NT2/D1 (cell line): ENCODE data around the gene B3GAT3.

ENCODE experiments used
- DNase-seq: peaks from one replicate; pipeline ENCODE4 v3.0.0-alpha.2; 2011; ENCODE audit warnings: low read depth, low spot score
- H3K27me3 ChIP-seq: 2 replicates; pipeline ENCODE4 v1.6.0; 2011; ENCODE audit warnings: mild to moderate bottlenecking; ENCODE audit not compliant: insufficient read length, insufficient read depth
- H3K36me3 ChIP-seq: 2 replicates; pipeline ENCODE4 v1.6.1; 2011; ENCODE audit warnings: mild to moderate bottlenecking, low read length, mixed read lengths; ENCODE audit not compliant: insufficient read depth, insufficient read length
- H3K4me1 ChIP-seq: 2 replicates; pipeline ENCODE4 v1.5.1; 2011; ENCODE audit not compliant: insufficient read depth, insufficient read length
- H3K4me3 ChIP-seq: 2 replicates; pipeline ENCODE4 v1.5.1; 2011; ENCODE audit warnings: low read depth; ENCODE audit not compliant: insufficient read length
- H3K9ac ChIP-seq: 2 replicates; pipeline ENCODE4 v1.6.0; 2011; ENCODE audit warnings: low read depth; ENCODE audit not compliant: insufficient read length
- H3K9me3 ChIP-seq: 2 replicates; pipeline ENCODE4 v1.5.1; 2011; ENCODE audit warnings: mild to moderate bottlenecking, low read length; ENCODE audit not compliant: insufficient read depth
- SUZ12 ChIP-seq: IDR thresholded peaks from 2 replicates; pipeline ENCODE4 v1.6.1; 2011; ENCODE audit not compliant: insufficient read length, insufficient read depth; ENCODE audit errors: extremely low read depth
- YY1 ChIP-seq: IDR thresholded peaks from 2 replicates; pipeline ENCODE4 v1.6.1; 2011; ENCODE audit not compliant: insufficient read length, insufficient read depth
- ZNF274 ChIP-seq: IDR thresholded peaks from 2 replicates; pipeline ENCODE4 v1.6.1; 2011; ENCODE audit warnings: mild to moderate bottlenecking, low read depth, low read length

B3GAT3 gene

GRCh38 chr11:62605902-62606301 lies 15.9 kb downstream of the B3GAT3 start:
- H3K9ac ChIP-seq = no peak overlapping the region
- peaks cover 25% of the 10 kb centered on the region for H3K36me3 ChIP-seq
- DNase-seq = no peak
- H3K9me3 ChIP-seq = no peaks in the 10 kb centered on the region
- no peak for TF ChIP-seq YY1
- no peak for TF ChIP-seq ZNF274
- no peak for TF ChIP-seq SUZ12
- no peak overlapping the region for H3K4me3 ChIP-seq
- H3K27me3 ChIP-seq = peaks cover 2% of the 10 kb centered on the region
- peaks cover 25% of the 10 kb centered on the region for H3K4me1 ChIP-seq

- H3K9ac ChIP-seq = no peak overlapping the region
- peaks cover 21% of the 10 kb centered on the region for H3K4me1 ChIP-seq
- peaks cover 2% of the 10 kb centered on the region for H3K27me3 ChIP-seq
- H3K36me3 ChIP-seq = peaks cover 25% of the 10 kb centered on the region
- H3K4me3 ChIP-seq = no peak overlapping the region
- no peaks in the 10 kb centered on the region for H3K9me3 ChIP-seq
- no peak for DNase-seq
- TF ChIP-seq YY1 (no peak), ZNF274 (no peak), SUZ12 (no peak)
Observed at GRCh38 chr11:62605467-62605866, 16.3 kb downstream of the B3GAT3 start.

DNA sequence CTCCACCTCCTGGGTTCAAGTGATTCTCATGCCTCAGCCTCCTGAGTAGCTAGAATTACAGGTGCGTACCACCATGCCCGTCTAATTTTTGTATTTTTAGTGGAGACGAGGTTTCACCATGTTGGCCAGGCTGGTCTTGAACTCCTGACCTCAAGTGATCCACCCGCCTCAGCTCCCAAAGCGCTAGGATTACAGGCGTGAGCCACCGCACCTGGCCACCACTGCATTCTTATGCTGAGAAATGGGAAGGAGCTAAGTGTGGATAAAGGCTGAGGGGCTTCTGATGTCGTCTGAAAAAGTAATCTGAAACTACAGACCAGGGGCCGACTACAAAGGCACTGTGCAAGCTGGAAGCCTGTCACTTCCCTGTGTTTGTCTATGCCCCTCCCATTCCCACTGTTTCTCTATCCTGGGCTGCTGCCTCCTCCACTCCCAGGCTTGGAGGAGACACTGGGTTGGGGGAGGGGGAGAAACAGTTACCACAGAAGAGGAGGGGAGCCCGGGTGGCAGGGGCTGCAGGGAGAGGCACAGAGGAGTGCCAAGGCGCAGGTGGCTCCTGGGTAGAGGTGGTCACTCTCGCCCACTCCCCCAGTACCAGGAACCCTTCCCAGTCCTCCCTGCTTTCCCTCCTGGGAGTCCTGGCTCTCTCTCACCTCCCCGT lies 17.2 kb downstream of the B3GAT3 start:
- no peaks in the 10 kb centered on the region for H3K9me3 ChIP-seq
- H3K4me3 ChIP-seq = no peak overlapping the region
- peak overlapping the region; percentile 43 for H3K9ac ChIP-seq
- DNase-seq = no peak
- TF ChIP-seq YY1 = no peak
- TF ChIP-seq ZNF274 = no peak
- no peak for TF ChIP-seq SUZ12
- peaks cover 34% of the 10 kb centered on the region for H3K36me3 ChIP-seq
- peaks cover 20% of the 10 kb centered on the region for H3K4me1 ChIP-seq
- peaks cover 2% of the 10 kb centered on the region for H3K27me3 ChIP-seq

DNA sequence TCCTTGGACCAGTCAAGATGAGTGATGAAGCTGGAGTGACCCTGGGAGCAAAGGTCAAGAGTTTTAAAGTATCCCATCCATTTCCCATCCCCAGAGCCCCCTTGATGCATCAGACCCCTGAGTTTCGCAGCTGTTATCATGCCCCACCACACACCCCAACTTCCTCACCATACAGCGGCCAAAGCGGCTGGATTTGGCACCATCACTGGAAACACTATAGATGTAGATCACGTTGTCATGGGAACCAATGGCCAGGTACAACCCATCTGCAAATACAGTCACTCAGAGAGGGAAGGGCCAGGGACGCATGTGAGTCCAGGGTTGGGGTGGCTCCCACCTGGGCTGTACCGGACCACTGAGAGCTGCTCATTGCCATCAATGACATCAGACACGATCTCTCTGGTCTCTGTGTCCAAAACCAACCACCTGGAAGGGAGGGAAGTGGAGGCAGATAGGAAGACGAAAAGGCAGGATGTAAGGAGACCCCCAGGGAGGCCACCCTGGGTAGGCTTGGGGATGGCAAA lies 17.9 kb downstream of the B3GAT3 start:
- H3K36me3 ChIP-seq = peaks cover 40% of the 10 kb centered on the region
- DNase-seq = no peak

DNA sequence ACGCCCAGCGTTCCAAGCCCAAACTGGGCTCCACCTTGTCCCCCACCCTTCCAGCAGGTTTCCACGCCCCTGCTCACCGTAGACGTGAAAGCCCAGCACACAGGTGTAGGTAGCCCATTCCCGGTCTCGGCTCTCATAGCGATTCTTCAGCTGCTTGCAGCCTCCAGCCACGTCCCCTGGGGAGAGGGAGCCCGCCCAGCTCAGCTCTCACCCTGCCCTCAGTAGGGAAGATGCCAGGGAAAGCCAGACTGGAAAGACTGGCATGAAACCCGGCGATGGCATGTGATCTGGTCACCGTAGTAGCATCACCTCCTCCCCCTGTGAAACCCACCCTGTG lies 18.7 kb downstream of the B3GAT3 start:
- TF ChIP-seq ZNF274 (no peak), YY1 (no peak), SUZ12 (no peak)
- Histone ChIP-seq H3K4me1 (peaks cover 20% of the 10 kb centered on the region), H3K9me3 (no peaks in the 10 kb centered on the region), H3K9ac (peak overlapping the region; percentile 85), H3K36me3 (peaks cover 40% of the 10 kb centered on the region), H3K27me3 (peaks cover 2% of the 10 kb centered on the region), H3K4me3 (no peak overlapping the region)
- no peak for DNase-seq

More for the DNA sequence above, 17.9 kb downstream of the B3GAT3 start:
- Histone ChIP-seq H3K9ac (no peak overlapping the region), H3K27me3 (peaks cover 2% of the 10 kb centered on the region), H3K4me1 (peaks cover 20% of the 10 kb centered on the region), H3K9me3 (no peaks in the 10 kb centered on the region), H3K4me3 (no peak overlapping the region)
- TF ChIP-seq SUZ12 (no peak), ZNF274 (no peak), YY1 (no peak)

GRCh38 chr11:62602141-62603071 lies 19.4 kb downstream of the B3GAT3 start:
- Histone ChIP-seq H3K9me3 (no peaks in the 10 kb centered on the region), H3K36me3 (peaks cover 44% of the 10 kb centered on the region), H3K4me1 (peaks cover 20% of the 10 kb centered on the region), H3K4me3 (peak overlapping the region; percentile 58), H3K9ac (peak overlapping the region; percentile 85), H3K27me3 (peaks cover 2% of the 10 kb centered on the region)
- TF ChIP-seq YY1 (no peak), SUZ12 (no peak), ZNF274 (no peak)
- DNase-seq = no peak

DNA sequence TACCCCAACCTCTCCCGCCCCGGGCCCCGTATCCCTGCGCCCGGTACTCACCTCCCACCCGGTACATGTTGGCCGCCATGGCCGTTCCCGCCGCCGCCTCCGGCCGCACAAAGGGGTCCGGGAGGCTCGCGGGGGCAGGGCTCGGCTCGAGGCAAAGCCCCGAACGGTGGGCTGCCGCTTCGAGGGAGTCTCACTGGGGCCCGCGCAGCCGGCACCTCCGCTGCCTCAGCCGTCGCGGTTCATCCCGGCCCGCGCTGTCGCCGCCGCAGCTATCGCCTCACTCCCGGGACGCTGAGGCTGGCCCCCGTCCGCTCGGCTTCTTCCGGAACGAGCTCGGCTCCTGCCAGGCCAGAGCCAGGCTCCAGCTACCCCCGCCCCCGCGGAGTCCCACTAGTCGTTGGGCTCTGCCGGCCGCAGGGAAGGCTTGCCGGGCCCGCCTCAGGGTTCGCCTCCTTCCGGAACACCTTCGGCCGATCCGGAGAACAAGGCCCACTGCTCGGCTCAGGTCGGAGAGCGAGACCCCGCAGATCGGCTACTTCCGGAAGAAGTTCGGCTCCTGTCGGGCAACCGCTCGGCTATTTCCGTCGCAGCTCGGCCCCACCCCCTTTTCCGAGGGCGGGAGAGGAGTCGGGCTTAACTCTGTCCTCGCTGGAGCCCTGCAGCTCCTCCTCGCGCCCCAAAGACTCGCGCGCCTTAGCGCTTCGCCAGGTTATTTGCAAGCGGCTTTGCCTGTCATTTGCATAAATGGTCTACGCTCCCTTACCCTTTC lies 20.2 kb downstream of the B3GAT3 start, which contains the start of gene MTA2:
Gene MTA2, minus strand, starts transcription at position 494 of the 769 bp plus-strand sequence. Its CDS starts 415 bp downstream, at position 79.
- Histone ChIP-seq H3K4me3 (peak within 1 kb of the TSS; percentile 95), H3K9ac (peak within 1 kb of the TSS; percentile 99), H3K4me1 (peaks cover 20% of the 10 kb centered on the region), H3K36me3 (peaks cover 49% of the 10 kb centered on the region), H3K9me3 (no peaks in the 10 kb centered on the region), H3K27me3 (peaks cover 2% of the 10 kb centered on the region)
- TF ChIP-seq ZNF274 = no peak
- no peak for TF ChIP-seq YY1
- no peak for TF ChIP-seq SUZ12
- peak; percentile 97 for DNase-seq
